ENCODE data around the gene ZNF664. TPM values are rescaled to one million over a fixed set of nuclear protein-coding genes. Genes with fewer than 3 reads are reported as not detected.

ZNF664 gene
- total and polyA plus RNA-seq, 2 of the 13 experiments (the other 11 are each of a cell fraction or from before 2014, with no cell fraction given), result 43.9 to 56.5 TPM

- Histone ChIP-seq H2AFZ (ENCODE audit: low read length) (no peak overlapping the region), H3K36me3 (replicated peaks in 1 of 2; ENCODE audit: control insufficient read depth in 1 of 2, insufficient read depth in 2 of 2, low read length in 2 of 2) (0 out of 5 replicates have a peak, but pooled peaks cover 0 to 4% of the 10 kb centered on the region in 2 experiments), H3K4me2 (ENCODE audit: low read depth, low read length) (no peak overlapping the region), H3K4me3 (replicated peaks in 1 of 3; ENCODE audit: insufficient read depth in 1 of 3, low read depth in 2 of 3, low read length in 3 of 3) (no peak overlapping the region), H3K9me3 (ENCODE audit: low read length) (no peaks in the 10 kb centered on the region), H3K4me1 (ENCODE audit: insufficient read depth, low read length) (no peaks in the 10 kb centered on the region), H4K20me1 (ENCODE audit: insufficient read depth, low read length) (no peaks in the 10 kb centered on the region), H3K27ac (ENCODE audit: extremely low read length, insufficient read depth, low read length) (no peak overlapping the region), H3K9ac (ENCODE audit: insufficient read depth, low read depth, low read length) (no peak overlapping the region), H3K27me3 (ENCODE audit: control insufficient read depth in 1 of 2, insufficient read depth in 2 of 2, low read length in 2 of 2) (no peaks in the 10 kb centered on the region), H3K79me2 (ENCODE audit: insufficient read depth, low read length) (no peaks in the 10 kb centered on the region)
- FAIRE-seq (no peak), DNase-seq (ENCODE audit: low spot score) (no peak), ATAC-seq (no peak)
- in situ Hi-C loops (cut with HindIII; ENCODE audit: extremely low pct_ligation_motif_present, low pct_unique_long_range_greater_than_20kb), result no loop called here
- 96% methylated on average over 12 of the region's 12 CpGs for WGBS (ENCODE audit: low lambda C conversion rate)
- BruUV-seq (replicated peaks), result no TSS peak
- intact Hi-C loops (cut with micrococcal nuclease; ENCODE audit: unreplicated experiment), result no loop called here
- TF ChIP-seq DPF2 (CRISPR knock-in tag; IDR thresholded peaks at IDR 0.05; ENCODE audit: borderline replicate concordance, low read depth), result no peak
- no peak for TF ChIP-seq KAT2B (IDR thresholded peaks at IDR 0.05; ENCODE audit: borderline replicate concordance, low read depth, low read length)
- no peak for TF ChIP-seq ZNF788 (CRISPR knock-in tag; IDR thresholded peaks at IDR 0.05; ENCODE audit: borderline replicate concordance)
- TF ChIP-seq SNAPC5 (CRISPR knock-in tag; IDR thresholded peaks at IDR 0.05; ENCODE audit: borderline replicate concordance), result no peak
- TF ChIP-seq KLF11 (CRISPR knock-in tag; IDR thresholded peaks at IDR 0.05), result no peak
- TF ChIP-seq ZNF180 (CRISPR knock-in tag; IDR thresholded peaks at IDR 0.05; ENCODE audit: borderline replicate concordance, low read depth), result no peak
- no peak for TF ChIP-seq ZNF639 (CRISPR knock-in tag; conservative IDR thresholded peaks at IDR 0.05)
- TF ChIP-seq DNMT1 (CRISPR knock-in tag; IDR thresholded peaks at IDR 0.05), result no peak
- TF ChIP-seq FOSL2 (CRISPR knock-in tag; IDR thresholded peaks at IDR 0.05), result no peak
- TF ChIP-seq CSRNP1 (CRISPR knock-in tag; IDR thresholded peaks at IDR 0.05), result no peak
- TF ChIP-seq PRDM4 (CRISPR knock-in tag; IDR thresholded peaks at IDR 0.05; ENCODE audit: borderline replicate concordance), result no peak
- TF ChIP-seq ZNF513 (CRISPR knock-in tag; conservative IDR thresholded peaks at IDR 0.05), result no peak
- no peak for TF ChIP-seq ZNF850 (CRISPR knock-in tag; conservative IDR thresholded peaks at IDR 0.05)
- TF ChIP-seq LBX2 (CRISPR knock-in tag; IDR thresholded peaks at IDR 0.05; ENCODE audit: borderline replicate concordance), result no peak
- CTCF ChIA-PET (ENCODE audit: low intra/inter-chr PET ratio, low total read pairs), result no interaction called here
- POLR2A ChIA-PET, result interaction anchor here (1.4 to 1.5 kb wide), 2 partner anchors 11 to 13 kb away, joined by 4 read pairs; partner anchors contain the start of genes CCDC92 and ZNF664
These were observed 11.2 kb upstream of the ZNF664 start for GRCh38 chr12:123961585-123962345.
